Gastrocnemius medialis (tissue), 4 donors: ENCODE measurements around the gene ICAM3. TPM values are rescaled to one million over a fixed set of nuclear protein-coding genes. Genes with fewer than 3 reads are reported as not detected.

Source experiments
- ATAC-seq, 2 donors: fragments of 150-250 bp; one replicate each; pipeline ENCODE4 v1.9.1; 2016
- DNase-seq, 2 donors: peaks; one replicate each; pipeline ENCODE4 v3.0.0-alpha.2; 2019
- H3K27ac ChIP-seq, 4 donors: fragments of 200-600 bp; sonication (generic); 1 replicate in 1 of 4; 2 replicates in 3 of 4; pipeline ENCODE4 v1.5.1; 2016 to 2018; ENCODE audit warnings: mild to moderate bottlenecking in 2 of 4, moderate library complexity in 1 of 4
- H3K27me3 ChIP-seq, 3 donors: fragments of 200-600 bp; sonication (generic) in 2 of 3; 1 replicate in 1 of 3; 2 replicates in 2 of 3; pipeline versions ENCODE4 v1.5.1 to v1.6.0; 2016 to 2019; ENCODE audit warnings: mild to moderate bottlenecking in 1 of 3, moderate library complexity in 1 of 3
- H3K36me3 ChIP-seq, 2 donors: fragments of 200-600 bp; sonication (generic) in 1 of 2; one replicate each; pipeline ENCODE4 v1.5.1; 2017 to 2018
- H3K4me1 ChIP-seq, 2 donors: fragments of 200-600 bp; sonication (generic) in 1 of 2; one replicate each; pipeline ENCODE4 v1.5.1; 2016 to 2017; ENCODE audit warnings: mild to moderate bottlenecking in 2 of 2
- H3K4me3 ChIP-seq, 4 donors: fragments of 200-600 bp; sonication (generic) in 3 of 4; 1 replicate in 1 of 4; 2 replicates in 3 of 4; pipeline ENCODE4 v1.5.1; 2016 to 2019; ENCODE audit warnings: mild to moderate bottlenecking in 2 of 4
- H3K9me3 ChIP-seq, 3 donors: fragments of 200-600 bp; sonication (generic) in 2 of 3; 1 replicate in 1 of 3; 2 replicates in 2 of 3; pipeline ENCODE4 v1.5.1; 2016 to 2019
- POLR2A ChIP-seq, 2 donors: fragments of 450-650 bp; IDR thresholded peaks; one replicate each; pipeline ENCODE4 v1.6.1; 2017; ENCODE audit warnings: antibody characterized with exemption in 2 of 2, mild to moderate bottlenecking in 2 of 2, moderate library complexity in 2 of 2
- in situ Hi-C, 4 donors: fragments of 200-750 bp; cut with MboI; loops; one replicate each; pipeline versions ENCODE4 v1.15.0 to v1.8.0; 2017; ENCODE audit warnings: low sequenced_read_pairs in 4 of 4
- intact Hi-C: fragments of 100-400 bp; cut with DNase I; formaldehyde crosslinking; loops from one replicate; pipeline ENCODE4 v1.15.1; 2023; ENCODE audit warnings: low total_unique reads
- total RNA-seq, 4 donors: library from RNA; depleted of rRNA; stranded (reverse); fragments of >200 nt; gene quantifications; one replicate each; pipeline versions ENCODE4 v1.1.0 to v1.2.3, GENCODE V29; 2016
- TF ChIP-seq, protein P1 (sequence below), 5 experiments: fragments of 450-650 bp in 3 of 5; fragments of 200-600 bp in 2 of 5; sonication (generic) in 2 of 5; IDR thresholded peaks in 4 of 5; conservative IDR thresholded peaks in 1 of 5; 1 replicate in 4 of 5; 2 replicates in 1 of 5; pipeline ENCODE4 v1.5.1; 2016 to 2019; ENCODE audit warnings: antibody characterized with exemption in 5 of 5, mild to moderate bottlenecking in 3 of 5, moderate library complexity in 3 of 5

The ICAM3 gene
- total RNA-seq, 4 donors from 2014 or later: 2.0 to 5.0 (median 3.2) TPM

DNA sequence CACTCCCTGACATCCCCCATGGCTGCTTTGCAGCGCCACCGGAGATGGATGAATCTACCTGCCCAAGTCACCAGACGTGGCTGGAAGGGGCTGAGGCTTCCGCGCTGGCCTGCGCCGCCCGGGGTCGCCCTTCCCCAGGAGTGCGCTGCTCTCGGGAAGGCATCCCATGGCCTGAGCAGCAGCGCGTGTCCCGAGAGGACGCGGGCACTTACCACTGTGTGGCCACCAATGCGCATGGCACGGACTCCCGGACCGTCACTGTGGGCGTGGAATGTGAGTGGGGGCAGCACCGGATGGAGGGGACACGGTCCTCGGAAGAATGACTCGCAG, 45.1 kb downstream of the ICAM3 start:
- intact Hi-C loops (no loop called here), in situ Hi-C loops (no loop called here)
- TF ChIP-seq POLR2A (IDR thresholded peaks at IDR 0.05): no peak
- TF ChIP-seq, protein P1, sequence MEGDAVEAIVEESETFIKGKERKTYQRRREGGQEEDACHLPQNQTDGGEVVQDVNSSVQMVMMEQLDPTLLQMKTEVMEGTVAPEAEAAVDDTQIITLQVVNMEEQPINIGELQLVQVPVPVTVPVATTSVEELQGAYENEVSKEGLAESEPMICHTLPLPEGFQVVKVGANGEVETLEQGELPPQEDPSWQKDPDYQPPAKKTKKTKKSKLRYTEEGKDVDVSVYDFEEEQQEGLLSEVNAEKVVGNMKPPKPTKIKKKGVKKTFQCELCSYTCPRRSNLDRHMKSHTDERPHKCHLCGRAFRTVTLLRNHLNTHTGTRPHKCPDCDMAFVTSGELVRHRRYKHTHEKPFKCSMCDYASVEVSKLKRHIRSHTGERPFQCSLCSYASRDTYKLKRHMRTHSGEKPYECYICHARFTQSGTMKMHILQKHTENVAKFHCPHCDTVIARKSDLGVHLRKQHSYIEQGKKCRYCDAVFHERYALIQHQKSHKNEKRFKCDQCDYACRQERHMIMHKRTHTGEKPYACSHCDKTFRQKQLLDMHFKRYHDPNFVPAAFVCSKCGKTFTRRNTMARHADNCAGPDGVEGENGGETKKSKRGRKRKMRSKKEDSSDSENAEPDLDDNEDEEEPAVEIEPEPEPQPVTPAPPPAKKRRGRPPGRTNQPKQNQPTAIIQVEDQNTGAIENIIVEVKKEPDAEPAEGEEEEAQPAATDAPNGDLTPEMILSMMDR (IDR thresholded peaks at IDR 0.05 in 4 of 5, conservative IDR thresholded peaks at IDR 0.05 in 1 of 5): no peak
- no peaks in the 10 kb centered on the region for H3K9me3 ChIP-seq
- H3K27ac ChIP-seq: no peak overlapping the region
- DNase-seq (no peak), ATAC-seq (no peak)
- H3K4me1 ChIP-seq: peaks cover 19 to 39% of the 10 kb centered on the region in 2 donors
- no peak overlapping the region for H3K4me3 ChIP-seq
- H3K27me3 ChIP-seq: peaks cover 78 to 87% (median 85%) of the 10 kb centered on the region in 3 donors
- no peaks in the 10 kb centered on the region for H3K36me3 ChIP-seq

DNA sequence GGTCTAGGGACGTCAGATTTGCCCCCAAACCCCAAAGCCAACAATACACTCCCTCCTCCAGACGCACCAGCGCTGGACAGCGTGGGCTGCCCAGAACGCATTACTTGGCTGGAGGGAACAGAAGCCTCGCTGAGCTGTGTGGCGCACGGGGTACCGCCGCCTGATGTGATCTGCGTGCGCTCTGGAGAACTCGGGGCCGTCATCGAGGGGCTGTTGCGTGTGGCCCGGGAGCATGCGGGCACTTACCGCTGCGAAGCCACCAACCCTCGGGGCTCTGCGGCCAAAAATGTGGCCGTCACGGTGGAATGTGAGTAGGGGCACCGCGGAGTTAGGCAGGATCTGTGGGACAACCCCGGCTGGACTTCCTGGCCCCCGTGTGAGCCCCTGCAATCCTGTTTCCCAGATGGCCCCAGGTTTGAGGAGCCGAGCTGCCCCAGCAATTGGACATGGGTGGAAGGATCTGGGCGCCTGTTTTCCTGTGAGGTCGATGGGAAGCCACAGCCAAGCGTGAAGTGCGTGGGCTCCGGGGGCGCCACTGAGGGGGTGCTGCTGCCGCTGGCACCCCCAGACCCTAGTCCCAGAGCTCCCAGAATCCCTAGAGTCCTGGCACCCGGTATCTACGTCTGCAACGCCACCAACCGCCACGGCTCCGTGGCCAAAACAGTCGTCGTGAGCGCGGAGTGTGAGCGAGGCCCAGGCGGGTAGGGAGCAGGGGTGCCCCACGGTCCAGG, 45.6 kb downstream of the ICAM3 start:
- H3K4me1 ChIP-seq: peaks cover 25 to 44% of the 10 kb centered on the region in 2 donors
- TF ChIP-seq POLR2A (IDR thresholded peaks at IDR 0.05): no peak
- TF ChIP-seq, protein P1 (IDR thresholded peaks at IDR 0.05 in 4 of 5, conservative IDR thresholded peaks at IDR 0.05 in 1 of 5): no peak
- no peak overlapping the region for H3K27ac ChIP-seq

DNA sequence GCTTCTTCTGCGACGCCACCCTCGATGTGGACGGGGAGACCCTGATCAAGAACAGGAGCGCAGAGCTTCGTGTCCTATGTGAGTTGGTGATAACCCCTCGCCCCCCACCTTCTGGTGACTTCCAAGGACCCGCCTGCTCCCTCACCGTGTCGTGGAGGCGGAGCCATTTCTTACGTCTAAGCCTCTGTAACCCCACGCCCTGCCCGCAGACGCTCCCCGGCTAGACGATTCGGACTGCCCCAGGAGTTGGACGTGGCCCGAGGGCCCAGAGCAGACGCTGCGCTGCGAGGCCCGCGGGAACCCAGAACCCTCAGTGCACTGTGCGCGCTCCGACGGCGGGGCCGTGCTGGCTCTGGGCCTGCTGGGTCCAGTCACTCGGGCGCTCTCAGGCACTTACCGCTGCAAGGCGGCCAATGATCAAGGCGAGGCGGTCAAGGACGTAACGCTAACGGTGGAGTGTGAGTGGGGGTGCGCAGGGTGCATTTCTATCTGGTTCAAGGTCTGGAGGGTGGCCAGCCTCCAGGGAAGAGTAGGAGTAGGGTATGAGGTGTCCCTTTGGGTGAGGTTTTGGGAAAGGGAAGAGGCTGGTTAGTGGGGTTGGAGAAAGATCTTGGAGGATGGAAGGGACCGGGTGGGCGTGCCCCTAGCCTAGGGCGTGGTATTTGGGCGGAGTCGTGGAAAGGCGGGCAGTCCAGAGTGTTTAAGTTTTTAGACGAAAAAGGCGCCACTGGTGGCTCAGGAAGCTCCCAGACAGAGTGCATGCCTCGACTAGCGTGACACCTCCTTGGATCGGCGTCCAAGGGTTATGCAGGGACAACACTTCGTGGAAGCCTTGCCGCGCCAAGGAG, 46.4 kb downstream of the ICAM3 start:
- Histone ChIP-seq H3K9me3 (no peaks in the 10 kb centered on the region), H3K4me3 (peak overlapping the region; percentile 40 to 65 (median 46)), H3K27ac (no peak overlapping the region), H3K36me3 (no peaks in the 10 kb centered on the region), H3K4me1 (peaks cover 29 to 49% of the 10 kb centered on the region in 2 donors), H3K27me3 (peaks cover 91 to 92% (median 91%) of the 10 kb centered on the region in 3 donors)
- ATAC-seq (no peak), DNase-seq (no peak)
- no peak for TF ChIP-seq POLR2A (IDR thresholded peaks at IDR 0.05)
- in situ Hi-C loops (no loop called here), intact Hi-C loops (no loop called here)

More for the DNA sequence above, 45.6 kb downstream of the ICAM3 start:
- H3K27me3 ChIP-seq: peaks cover 83 to 91% (median 90%) of the 10 kb centered on the region in 3 donors
- no peak overlapping the region for H3K4me3 ChIP-seq
- in situ Hi-C loops (no loop called here), intact Hi-C loops (no loop called here)
- DNase-seq: no peak
- ATAC-seq: no peak
- H3K36me3 ChIP-seq: no peaks in the 10 kb centered on the region
- no peaks in the 10 kb centered on the region for H3K9me3 ChIP-seq

DNA sequence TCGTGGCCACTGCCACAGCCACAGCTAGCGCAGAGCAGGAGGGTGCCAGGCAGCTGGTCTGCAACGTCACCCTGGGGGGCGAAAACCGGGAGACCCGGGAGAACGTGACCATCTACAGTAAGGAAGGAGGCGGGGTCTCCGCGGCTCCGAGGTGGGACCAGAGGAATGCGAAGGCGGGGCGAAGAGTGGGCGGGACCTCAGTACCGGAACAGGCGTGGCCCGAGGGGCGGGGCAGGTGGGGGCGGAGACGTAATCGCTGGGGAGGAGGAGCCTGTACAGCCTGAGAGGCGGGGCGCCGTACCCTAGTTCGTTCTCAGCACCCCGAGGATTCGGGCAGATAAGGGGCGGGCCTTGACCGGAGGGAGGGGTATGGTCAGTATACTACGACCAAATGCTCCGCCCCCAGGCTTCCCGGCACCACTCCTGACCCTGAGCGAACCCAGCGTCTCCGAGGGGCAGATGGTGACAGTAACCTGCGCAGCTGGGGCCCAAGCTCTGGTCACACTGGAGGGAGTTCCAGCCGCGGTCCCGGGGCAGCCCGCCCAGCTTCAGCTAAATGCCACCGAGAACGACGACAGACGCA, 47.1 kb downstream of the ICAM3 start:
- Histone ChIP-seq H3K27me3 (peaks cover 95 to 99% (median 98%) of the 10 kb centered on the region in 3 donors), H3K36me3 (no peaks in the 10 kb centered on the region), H3K27ac (no peak overlapping the region), H3K9me3 (no peaks in the 10 kb centered on the region), H3K4me1 (peaks cover 29 to 49% of the 10 kb centered on the region in 2 donors), H3K4me3 (peak overlapping the region; percentile 40 to 65 (median 46))
- ATAC-seq (peak; percentile 53 to 56), DNase-seq (peak; percentile 47 to 56)
- intact Hi-C loops: no loop called here
- in situ Hi-C loops: no loop called here
- no peak for TF ChIP-seq POLR2A (IDR thresholded peaks at IDR 0.05)
- TF ChIP-seq, protein P1 (IDR thresholded peaks at IDR 0.05 in 4 of 5, conservative IDR thresholded peaks at IDR 0.05 in 1 of 5): no peak
